PFSK-1 (cell line): Measurements from ENCODE around the gene KPNA3.

Source experiments
- POLR2AphosphoS5 ChIP-seq: IDR thresholded peaks from 2 replicates; pipeline ENCODE4 v1.6.1; 2012; ENCODE audit warnings: low read depth, mild to moderate bottlenecking, control low read depth, low read length, moderate library complexity
- TAF1 ChIP-seq: IDR thresholded peaks from 2 replicates; pipeline ENCODE4 v1.6.1; 2012; ENCODE audit warnings: low read length, control low read depth, borderline replicate concordance; ENCODE audit not compliant: insufficient read depth
- TF ChIP-seq, protein P1 (sequence below), 2 experiments: IDR thresholded peaks; 2 replicates each; pipeline versions ENCODE4 v1.6.1 to v1.8.0; 2011 to 2012; ENCODE audit warnings: low read depth in 2 of 2, low read length in 2 of 2, control low read depth in 1 of 2, inconsistent platforms in 1 of 2, mild to moderate bottlenecking in 1 of 2, moderate library complexity in 1 of 2; ENCODE audit not compliant: insufficient read depth in 1 of 2

DNA sequence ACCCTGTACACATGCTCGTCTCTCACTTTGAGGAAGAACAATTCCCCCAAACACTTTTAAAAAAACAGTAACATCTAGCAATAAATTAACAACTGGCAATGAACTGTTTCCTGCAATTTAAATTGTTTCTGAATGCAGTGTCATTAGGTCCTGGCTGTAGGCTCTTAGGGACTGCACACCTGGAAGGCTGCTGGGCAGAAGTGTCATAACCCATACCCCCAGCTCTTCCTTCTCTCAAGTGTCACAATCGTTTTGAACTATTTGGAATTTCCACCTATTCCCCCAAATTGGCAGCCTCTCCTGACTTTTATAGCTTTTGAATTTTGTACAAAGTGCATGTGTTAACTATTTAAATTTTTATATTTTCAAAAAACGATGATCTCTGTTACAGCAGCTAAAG, 38.2 kb upstream of the KPNA3 start:
- TF ChIP-seq POLR2AphosphoS5 = no peak
- TF ChIP-seq, protein P1, sequence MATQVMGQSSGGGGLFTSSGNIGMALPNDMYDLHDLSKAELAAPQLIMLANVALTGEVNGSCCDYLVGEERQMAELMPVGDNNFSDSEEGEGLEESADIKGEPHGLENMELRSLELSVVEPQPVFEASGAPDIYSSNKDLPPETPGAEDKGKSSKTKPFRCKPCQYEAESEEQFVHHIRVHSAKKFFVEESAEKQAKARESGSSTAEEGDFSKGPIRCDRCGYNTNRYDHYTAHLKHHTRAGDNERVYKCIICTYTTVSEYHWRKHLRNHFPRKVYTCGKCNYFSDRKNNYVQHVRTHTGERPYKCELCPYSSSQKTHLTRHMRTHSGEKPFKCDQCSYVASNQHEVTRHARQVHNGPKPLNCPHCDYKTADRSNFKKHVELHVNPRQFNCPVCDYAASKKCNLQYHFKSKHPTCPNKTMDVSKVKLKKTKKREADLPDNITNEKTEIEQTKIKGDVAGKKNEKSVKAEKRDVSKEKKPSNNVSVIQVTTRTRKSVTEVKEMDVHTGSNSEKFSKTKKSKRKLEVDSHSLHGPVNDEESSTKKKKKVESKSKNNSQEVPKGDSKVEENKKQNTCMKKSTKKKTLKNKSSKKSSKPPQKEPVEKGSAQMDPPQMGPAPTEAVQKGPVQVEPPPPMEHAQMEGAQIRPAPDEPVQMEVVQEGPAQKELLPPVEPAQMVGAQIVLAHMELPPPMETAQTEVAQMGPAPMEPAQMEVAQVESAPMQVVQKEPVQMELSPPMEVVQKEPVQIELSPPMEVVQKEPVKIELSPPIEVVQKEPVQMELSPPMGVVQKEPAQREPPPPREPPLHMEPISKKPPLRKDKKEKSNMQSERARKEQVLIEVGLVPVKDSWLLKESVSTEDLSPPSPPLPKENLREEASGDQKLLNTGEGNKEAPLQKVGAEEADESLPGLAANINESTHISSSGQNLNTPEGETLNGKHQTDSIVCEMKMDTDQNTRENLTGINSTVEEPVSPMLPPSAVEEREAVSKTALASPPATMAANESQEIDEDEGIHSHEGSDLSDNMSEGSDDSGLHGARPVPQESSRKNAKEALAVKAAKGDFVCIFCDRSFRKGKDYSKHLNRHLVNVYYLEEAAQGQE (IDR thresholded peaks at IDR 0.05; ENCODE audit: insufficient read depth in 1 of 2, low read depth in 2 of 2, low read length in 2 of 2) = no peak
- no peak for TF ChIP-seq TAF1
